HG02981 (cell line): ENCODE measurements around the gene TSSK6.

Experiments used
- ATAC-seq: cut with Tn5 transposase; IDR thresholded peaks from one replicate; pipeline ENCODE4 v1.9.1; 2021; ENCODE audit warnings: mild to moderate bottlenecking, moderate library complexity; ENCODE audit not compliant: unreplicated experiment

Gene TSSK6

DNA sequence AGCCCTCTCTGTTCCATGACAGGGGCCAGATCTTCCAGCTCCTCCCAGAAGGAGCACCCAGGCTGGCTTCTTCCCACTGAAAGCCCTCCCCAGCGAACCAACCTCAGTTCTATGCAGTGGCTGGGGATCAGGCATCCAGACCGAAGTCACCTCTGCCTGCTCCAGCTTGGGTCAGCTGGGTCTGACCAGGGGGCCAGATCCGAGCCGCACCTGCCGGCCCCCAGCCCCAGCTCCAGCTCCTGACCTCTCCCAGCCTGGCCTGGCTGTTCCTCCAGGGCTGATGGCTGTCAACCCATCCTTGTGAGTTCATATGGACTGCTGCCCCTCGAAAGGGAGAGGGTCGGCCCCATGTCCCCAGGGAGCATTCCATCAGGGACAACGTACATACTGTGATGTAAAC is 8.0 kb downstream of the TSSK6 start:
- ATAC-seq, result no peak

DNA sequence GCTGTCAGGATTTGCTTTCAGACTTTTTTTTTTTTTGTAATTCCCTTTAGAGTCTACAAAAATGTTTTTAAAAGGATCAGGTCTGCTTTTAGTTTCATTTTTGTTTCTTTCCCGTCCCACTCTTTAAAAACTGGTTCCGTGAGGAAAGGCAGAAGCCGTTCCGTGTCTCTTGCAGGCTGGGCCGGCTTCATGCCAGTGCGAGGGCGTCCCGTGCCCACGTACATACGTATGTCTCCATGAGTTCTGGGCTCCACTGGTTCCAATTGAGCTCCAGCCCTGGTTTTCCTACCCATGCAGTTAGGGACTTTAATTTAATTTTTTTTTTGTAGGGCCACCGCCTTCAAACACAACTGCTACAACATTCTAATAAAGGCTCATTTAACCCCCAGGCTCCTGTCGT is 8.8 kb downstream of the TSSK6 start:
- no peak for ATAC-seq

DNA sequence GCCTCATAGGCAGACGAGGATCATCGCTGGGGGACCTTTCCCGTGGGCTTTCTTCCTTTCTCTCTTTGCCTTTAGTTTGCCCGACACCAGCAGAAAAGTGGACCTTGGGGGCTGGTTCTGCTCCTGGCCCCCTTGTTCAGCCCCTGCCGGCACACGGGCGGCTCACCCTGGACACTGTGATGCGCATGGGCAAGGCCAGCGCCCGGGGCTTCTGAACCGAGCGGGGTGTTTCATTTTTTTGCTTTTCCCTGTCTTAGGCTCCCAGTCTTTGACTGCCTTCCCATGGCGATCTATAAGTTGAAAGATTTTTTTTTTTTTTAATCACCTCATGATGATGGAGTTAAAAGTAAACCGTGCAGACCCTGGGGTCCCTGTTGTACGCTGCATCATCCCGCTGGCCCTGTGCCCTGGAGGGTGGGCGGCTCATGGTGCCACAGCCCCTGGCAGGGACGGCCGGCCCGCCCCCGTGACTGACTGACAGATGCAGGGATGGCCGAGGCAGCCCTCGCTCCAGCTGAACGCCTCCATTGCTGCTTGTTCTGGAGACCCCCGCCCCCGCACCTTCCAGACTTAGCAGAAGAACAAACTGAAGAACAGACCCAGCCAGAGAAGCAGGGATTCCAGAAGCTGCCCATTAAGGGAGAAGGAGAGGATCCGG is 9.6 kb downstream of the TSSK6 start:
- ATAC-seq, result no peak

DNA sequence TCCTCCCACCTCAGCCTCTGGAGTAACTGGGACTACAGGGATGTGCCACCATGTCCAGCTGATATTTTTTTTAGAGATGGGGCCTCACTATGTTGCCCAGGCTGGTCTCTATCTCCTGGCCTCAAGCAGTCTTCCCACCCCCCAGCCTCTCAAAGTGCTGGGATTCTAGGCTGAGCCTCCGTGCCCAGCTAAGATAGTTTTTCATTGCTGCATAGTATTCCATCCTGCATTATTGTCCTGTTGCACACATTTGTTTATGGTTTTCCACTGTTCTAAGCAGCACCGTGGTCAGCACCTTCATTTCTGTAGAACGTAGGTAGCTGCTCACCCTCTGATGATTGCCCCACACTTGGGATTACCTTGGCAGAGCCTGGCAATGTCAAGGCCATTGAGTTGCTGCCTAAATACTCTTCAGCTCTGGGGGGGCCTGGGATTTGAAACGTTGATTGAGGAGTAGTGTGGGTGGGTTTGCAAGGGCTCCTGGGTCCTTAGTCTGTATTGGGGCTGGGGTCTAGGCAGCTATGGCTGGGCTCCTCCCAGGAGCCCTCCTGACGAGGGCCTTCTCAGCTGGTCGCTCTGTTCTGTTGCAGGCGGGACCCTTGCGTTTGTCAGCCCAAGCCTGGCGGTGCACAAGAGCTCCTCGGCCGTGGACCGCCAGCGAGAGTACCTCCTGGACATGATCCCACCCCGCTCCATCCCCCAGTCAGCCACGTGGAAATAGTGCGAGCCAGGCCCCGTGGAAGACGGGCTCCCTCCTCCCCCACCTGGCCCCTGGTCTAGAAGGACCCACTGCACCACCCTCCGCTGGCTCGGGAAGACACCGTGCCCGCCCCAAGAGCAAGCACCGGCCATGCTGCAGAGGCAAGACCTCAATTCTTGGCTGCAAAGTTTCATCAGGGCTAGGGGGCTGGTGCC is 10.3 kb downstream of the TSSK6 start:
- no peak for ATAC-seq

DNA sequence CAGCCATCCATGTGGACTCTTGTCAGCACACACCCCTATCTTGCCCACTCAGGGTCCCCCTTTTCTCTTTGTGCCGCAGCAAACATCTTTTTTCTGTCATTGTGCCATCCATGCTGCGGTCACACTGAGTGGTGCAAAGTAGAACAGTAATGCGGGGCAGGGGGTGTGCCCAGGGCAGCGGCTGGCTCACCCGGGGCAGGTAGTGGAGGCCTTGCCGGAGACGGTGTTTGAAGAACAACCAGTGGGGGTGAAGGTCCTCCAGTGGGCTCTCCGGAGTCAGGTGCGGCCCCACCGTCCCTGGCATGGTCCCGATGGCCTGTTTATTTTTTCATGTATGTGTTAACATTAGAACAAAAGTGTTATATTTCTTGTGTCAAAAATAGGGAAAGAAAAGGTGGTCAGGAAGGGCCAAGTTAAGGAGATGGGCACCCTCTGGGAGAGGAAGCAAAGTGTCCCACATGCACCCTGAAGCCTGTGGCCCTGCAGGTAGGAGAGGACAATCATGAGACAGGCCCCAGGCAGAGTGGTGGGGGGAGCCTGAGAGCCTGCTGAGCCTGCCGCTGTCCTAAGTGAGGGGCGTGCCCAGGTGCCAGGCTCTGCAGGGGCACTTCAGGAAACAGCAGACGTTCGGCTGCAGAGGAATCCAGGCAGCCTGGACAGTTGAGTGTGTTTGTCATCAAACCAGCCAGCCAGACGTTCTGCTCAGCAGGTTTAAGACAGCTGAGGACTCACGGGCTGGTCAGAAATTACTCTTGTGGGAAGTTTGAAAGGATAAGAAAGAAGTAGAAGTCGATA is 12.3 kb downstream of the TSSK6 start:
- no peak for ATAC-seq

DNA sequence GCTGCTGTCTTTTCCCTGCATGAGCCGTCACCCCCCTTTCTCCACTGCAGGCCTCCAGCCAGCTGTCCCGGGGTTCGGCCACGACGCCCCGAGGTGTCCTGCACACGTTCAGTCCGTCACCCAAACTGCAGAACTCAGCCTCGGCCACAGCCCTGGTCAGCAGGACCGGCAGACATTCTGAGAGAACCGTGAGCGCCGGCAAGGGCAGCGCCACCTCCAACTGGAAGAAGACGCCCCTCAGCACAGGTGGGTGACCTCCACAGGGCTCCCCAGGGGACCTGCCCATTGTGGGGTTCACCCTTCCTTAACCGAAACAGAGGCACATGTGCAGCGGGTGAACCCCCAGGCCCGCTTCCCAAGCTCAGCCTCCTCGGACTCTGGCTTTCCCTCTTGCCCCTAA is 13.1 kb downstream of the TSSK6 start:
- ATAC-seq, result no peak

DNA sequence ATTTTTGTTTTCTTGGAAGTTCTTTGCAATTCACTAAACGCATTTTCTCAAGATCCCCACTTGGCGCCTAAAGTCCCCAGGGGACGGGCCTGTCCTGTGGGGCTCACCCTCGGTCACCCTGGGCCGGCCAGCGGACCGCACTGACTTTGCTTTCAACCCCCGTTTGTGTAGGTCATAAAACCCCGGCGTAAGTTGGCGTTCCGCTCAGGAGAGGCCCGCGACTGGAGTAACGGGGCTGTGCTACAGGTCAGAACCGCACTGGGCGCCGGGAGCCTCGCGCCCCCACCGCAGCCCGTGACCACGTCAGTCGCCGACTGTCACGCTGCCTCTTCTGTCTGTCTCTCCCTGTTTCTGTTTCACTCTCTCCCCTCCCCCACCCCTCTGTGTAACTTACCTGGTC is 13.6 kb downstream of the TSSK6 start:
- no peak for ATAC-seq

DNA sequence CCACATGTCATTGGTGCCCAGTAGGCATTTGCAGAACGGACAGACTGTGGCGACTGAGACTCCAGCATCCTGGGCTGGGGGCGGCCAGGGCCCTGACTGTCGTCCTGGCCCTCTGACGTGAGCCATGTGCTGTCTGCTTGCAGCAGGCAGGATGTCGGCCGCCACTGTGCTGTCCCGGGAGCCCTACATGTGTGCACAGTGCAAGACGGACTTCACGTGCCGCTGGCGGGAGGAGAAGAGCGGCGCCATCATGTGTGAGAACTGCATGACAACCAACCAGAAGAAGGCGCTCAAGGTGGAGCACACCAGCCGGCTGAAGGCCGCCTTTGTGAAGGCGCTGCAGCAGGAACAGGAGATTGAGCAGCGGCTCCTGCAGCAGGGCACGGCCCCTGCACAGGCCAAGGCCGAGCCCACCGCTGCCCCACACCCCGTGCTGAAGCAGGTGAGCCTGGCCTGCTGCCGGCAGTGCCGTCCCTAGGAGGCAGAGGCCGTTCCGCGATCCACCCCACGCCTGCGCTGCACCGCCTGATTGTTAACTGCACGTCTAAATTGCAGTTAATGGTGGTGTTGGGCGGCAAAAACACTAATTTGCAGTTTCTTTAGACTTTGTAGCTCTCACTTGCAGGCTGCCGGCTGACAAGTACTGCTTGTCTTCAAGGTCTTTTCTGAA is 14.2 kb downstream of the TSSK6 start:
- no peak for ATAC-seq

DNA sequence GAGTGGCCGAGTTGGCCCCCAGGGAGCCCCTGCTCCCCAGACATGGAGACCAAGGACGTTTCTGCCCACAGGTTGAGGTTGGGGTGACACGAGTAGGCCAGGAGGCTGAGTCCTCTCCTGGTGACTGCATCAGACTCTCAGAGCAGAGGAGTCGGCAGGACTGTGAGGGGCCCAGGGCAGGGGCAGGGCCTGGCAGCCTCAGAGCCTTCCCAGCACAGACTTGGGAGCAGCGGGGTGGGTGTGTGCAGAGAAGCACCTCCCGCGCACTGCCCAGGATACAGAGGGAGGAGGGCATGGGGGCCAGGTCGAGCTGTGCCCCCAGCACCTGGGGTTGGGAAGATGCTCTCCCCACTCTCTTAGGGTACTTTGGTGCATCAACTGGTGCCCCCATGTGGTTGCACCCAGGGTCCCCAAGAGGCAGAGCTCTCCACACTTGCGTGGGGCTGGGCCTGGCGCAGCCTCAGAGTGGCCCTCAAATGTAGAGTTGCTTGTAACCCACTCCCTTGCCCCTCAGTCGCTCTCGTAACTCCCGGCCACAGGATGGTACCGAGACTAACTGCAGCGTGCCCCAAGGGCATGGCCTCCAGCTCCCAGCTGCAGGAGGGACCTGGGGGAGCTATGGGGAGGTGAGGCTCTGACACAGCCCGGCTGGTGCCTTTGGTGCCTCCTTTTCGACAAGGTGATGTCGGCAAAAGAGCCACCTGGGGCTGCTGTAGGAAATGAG is 15.9 kb downstream of the TSSK6 start:
- ATAC-seq, result no peak

DNA sequence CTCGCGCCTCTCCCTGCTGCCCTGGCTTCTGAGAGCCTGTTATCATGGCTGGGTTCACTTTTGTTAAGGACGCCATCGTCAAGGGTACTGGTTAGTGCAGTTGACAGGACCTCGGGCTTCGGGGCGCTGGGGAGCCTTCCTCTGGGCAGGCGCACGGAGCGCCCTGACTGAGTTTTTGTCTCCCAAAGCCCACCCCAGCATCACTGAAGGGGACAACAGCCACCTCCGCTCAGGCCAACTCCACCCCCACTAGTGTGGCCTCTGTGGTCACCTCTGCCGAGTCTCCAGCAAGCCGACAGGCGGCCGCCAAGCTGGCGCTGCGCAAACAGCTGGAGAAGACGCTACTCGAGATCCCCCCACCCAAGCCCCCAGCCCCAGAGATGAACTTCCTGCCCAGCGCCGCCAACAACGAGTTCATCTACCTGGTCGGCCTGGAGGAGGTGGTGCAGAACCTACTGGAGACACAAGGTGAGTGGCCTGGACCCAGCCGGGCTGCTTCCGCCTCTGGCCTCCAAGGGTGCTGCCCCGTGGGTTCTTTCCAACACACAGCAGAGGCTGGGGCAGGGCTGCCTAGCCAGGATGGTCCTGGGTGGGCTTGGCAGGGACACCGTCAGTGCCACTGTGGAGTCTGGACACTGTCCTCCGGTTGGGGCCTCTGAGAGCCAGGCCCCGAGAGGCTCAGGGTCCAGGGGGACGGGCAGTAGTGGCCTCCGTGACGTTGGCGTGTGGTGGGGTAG is 16.9 kb downstream of the TSSK6 start:
- no peak for ATAC-seq

DNA sequence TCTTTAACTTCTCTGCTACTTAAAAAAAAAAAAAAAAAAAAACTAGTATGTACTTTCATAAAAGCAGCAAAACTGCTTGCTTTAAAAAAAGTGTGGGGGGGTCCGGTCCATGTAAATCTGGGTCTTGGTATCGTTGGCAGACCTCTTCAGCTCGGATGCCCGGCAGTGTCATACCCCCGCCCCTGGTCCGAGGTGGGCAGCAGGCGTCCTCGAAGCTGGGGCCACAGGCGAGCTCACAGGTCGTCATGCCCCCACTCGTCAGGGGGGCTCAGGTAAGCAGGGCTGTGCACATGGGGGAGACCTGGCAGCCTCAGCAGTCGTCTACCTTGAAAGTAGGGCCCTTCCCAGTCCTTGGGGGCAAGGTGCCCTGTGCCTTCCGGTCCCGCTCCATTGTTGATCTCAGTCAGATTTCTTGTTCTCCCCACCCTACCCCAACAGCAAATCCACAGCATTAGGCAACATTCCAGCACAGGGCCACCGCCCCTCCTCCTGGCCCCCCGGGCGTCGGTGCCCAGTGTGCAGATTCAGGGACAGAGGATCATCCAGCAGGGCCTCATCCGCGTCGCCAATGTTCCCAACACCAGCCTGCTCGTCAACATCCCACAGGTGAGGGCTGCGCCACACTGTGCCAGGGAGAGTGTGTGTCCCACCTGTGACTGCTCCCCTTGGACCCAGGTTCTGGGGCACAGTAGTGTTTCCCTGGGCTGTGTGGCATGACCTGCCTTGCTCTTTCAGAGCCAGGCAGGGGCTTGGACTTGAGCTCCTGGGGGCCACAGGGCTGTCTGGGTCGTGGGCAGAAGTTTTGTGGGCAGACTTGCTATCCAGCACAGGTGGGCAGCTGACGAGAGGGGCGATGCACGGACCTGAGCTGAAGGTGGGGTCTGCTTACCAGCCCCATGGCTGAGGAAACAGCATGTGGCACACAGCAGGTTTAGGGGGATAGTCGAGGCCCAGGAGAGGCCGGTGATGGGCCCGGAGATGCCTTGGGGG is 19.4 kb downstream of the TSSK6 start:
- no peak for ATAC-seq

DNA sequence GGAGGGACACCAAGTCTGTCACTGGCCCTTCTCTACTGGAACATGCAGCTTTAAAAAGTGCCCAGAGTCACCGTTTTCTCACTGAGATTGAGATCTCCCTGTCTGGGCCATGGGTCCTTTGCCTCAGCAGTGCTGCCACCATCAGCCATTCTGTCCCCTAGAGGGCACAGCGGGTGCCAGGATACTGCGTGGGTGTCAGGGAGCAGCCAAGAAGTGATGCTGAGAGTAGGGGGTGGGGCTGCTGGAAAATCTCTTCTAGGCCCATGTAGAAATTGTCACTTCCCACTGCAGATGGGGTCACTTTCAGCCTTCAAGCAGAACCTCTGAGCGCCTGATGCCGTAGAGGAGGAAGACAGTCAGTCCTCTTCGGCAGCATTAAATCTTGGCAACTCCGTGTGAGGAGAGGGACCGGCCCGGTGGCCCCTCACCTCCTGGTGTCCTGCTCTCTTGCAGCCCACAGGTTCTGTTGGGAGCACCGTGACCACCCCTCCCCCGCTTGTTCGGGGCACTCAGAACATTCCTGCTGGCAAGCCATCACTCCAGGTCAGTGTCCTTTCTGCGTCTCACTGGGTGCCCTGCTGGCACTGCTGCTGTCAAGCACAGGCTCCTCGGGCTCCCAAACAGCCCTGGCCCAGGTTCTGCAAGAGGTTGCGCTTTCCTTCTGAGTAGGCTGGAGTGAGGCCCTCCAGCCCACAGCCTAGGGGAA is 21.4 kb downstream of the TSSK6 start:
- no peak for ATAC-seq

DNA sequence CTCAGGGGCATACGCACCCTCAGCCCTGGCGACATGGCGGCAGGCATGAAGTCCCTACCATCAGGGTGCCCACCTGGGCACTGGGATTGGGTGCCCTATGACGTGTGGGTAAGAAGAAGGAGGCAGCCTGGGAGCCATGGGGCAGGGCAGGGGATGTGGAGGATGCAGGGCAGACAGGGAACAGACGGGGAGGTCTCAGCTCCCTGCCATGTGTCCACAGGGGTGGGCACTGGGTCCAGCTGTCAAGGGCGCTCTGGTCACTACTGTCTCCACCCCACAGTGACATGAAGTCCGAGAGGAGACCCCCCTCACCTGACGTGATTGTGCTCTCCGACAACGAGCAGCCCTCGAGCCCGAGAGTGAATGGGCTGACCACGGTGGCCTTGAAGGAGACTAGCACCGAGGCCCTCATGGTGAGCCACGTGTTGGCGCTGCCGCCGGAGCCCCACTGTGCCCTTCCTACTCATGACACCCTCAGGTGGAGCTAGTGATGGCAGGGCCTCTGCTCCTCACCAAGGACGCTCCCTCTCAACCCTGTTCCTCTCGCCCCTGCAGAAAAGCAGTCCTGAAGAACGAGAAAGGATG is 23.2 kb downstream of the TSSK6 start:
- ATAC-seq, result no peak

DNA sequence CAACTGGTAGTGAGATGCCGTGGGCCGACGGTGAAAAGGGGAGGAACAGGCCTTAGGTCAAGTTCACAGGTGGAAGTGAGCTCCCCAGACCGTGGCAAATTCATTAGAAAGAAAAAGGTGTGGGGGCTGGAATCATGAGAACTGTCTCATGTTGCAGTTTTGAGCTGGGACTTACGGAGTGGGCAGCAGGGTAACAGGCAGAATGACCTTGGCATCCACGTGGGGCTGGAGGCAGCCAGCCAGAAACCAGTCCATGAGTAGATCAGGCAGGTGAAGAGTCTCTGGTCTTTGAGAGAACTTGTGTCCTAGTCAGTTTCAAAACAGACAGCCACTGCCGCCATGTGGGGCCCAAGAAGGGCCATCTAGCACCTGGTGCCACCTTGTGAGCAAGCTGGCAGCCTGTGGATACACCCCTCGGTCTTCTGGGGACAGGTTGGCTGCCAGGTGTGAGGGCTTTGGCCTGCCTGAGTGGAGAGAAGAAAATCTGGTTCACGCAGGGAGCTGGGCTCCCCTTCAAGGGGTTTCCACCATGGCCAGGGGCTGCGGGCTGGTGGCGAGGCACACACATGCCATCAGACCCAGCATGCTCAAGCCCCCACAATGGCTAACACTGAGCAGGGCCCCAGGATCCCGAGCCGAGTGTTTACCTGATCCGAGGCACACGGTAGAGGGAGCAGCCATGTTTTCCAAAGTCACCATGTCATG is 23.9 kb downstream of the TSSK6 start:
- no peak for ATAC-seq

DNA sequence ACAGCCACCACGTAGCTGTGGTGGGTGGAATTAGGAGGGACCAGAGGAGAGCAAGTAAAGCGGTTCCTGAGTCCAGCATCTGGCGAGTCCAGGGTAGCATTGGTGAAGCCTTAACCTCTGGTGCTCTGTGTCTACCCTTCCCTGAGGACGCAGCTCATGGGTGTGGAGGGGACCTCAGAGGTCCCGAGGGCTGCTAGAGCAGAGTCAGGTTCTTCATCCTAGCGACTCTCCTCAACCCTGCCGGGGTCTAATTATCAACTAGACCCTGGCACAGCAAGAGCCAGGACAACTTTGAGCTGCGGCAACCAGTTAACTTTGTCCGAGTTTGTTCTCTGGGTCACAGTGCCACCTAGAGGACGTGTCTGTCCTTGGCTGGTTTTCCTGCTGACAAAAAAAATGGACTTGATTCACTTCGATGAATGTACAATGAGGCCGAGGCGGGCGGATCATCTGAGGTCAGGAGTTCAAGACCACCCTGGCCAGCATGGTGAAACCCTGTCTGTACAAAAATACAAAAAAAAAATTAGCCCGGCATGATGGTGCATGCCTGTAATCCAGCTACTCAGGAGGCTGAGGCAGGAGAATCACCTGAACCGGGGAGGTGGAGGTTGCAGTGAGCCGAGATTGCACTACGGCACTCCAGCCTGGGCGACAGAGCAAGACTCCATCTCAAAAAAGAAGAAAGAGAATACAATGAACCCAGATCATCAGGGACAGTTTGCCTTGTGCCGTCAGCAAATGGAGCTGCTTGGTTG is 25.0 kb downstream of the TSSK6 start:
- ATAC-seq, result no peak

DNA sequence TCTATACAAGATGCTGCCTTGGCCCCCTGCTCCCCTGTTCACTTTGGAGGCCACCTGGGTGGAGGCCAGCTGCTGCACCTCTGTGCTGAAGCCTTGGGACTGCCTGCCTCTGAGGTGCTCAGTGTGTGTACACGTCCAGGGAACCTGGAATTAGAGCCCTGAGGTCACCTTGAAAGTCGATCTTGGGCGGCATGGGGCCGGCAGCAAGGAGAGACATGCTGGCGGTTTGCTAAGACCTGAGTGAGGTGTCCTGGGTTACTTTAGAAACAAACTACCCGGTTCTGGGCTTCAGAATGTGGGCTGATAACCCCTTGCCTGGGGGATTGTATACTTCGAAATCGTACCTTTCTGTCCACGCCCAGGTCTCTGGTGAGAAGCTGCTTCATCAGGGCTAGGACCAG is 25.5 kb downstream of the TSSK6 start:
- no peak for ATAC-seq
